Calu3 (cell line): Measurements from ENCODE around the gene EIF2B1. TPM values are rescaled to one million over a fixed set of nuclear protein-coding genes. Genes with fewer than 3 reads are reported as not detected.

Source experiments
- BruUV-seq: library from RNA; stranded (reverse); fragments of 400-500 nt; replicated peaks from 2 replicates; lab custom pipeline; 2021; lab: Mats Ljungman, UMichigan
- CTCF ChIA-PET: fragments of 300-600 bp; sonication (Branson Sonifier 250); formaldehyde crosslinking; loops from one replicate; lab custom pipeline; 2022; ENCODE audit warnings: antibody characterized with exemption; lab: Charles Lee
- DNase-seq: peaks from one replicate; pipeline ENCODE4 v3.0.0; 2022
- H3K27ac Mint-ChIP-seq: one replicate; pipeline ENCODE4 v1.8.0; 2022; ENCODE audit warnings: mixed read lengths; ENCODE audit not compliant: unreplicated experiment
- H3K27me3 Mint-ChIP-seq: one replicate; pipeline ENCODE4 v1.8.0; 2022; ENCODE audit warnings: mixed read lengths; ENCODE audit not compliant: unreplicated experiment
- H3K36me3 Mint-ChIP-seq: one replicate; pipeline ENCODE4 v1.8.0; 2022; ENCODE audit warnings: mild to moderate bottlenecking, moderate library complexity, mixed read lengths; ENCODE audit not compliant: insufficient read depth, unreplicated experiment
- H3K4me1 Mint-ChIP-seq: one replicate; pipeline ENCODE4 v1.8.0; 2022; ENCODE audit warnings: mild to moderate bottlenecking, low read depth, mixed read lengths; ENCODE audit not compliant: unreplicated experiment
- H3K4me3 Mint-ChIP-seq: one replicate; pipeline ENCODE4 v1.8.0; 2022; ENCODE audit warnings: mild to moderate bottlenecking, low read depth, moderate library complexity, mixed read lengths; ENCODE audit not compliant: unreplicated experiment
- H3K9me3 Mint-ChIP-seq: one replicate; pipeline ENCODE4 v1.8.0; 2022; ENCODE audit warnings: low read depth, mixed read lengths; ENCODE audit not compliant: unreplicated experiment
- intact Hi-C: fragments of 100-400 bp; cut with micrococcal nuclease; formaldehyde crosslinking; loops from one replicate; pipeline ENCODE4 v1.10.0; 2022; ENCODE audit not compliant: unreplicated experiment
- total RNA-seq: library from RNA; stranded (reverse); gene quantifications from 2 replicates; pipeline ENCODE4 v1.2.3, GENCODE V29; 2022
- TF ChIP-seq, protein P1 (sequence below): fragments of 200-600 bp; IDR thresholded peaks from one replicate; pipeline ENCODE4 v1.8.0; 2022; ENCODE audit warnings: antibody characterized with exemption; ENCODE audit not compliant: unreplicated experiment

Gene EIF2B1
- total RNA-seq, 1 experiment from 2014 or later: 57.0 TPM

DNA sequence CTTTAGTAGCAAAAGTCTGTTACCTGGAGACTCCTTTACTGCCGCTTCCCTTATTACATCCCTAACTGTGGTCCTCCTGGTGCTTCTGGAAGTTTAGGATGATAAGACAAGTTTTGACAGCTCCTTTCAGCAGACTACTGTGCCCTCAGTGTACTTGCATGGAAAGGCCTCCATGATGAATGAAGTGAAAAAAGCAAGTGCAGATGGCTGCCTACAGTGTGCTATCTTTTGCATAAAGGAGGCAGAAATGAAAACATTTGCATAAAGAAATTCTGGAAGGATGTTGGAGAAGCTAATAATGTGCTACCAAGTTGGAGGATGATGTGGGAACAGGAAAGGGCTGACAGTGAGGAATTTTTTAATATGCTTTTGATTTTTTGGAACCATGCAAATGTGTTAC is 42.0 kb upstream of the EIF2B1 start:
- H3K27me3 Mint-ChIP-seq: no peaks in the 10 kb centered on the region
- no peak overlapping the region for H3K4me3 Mint-ChIP-seq
- CTCF ChIA-PET: no interaction called here
- H3K27ac Mint-ChIP-seq: no peak overlapping the region
- peaks cover 9% of the 10 kb centered on the region for H3K36me3 Mint-ChIP-seq
- DNase-seq: no peak
- H3K4me1 Mint-ChIP-seq: peaks cover 9% of the 10 kb centered on the region
- H3K9me3 Mint-ChIP-seq: no peaks in the 10 kb centered on the region
- TF ChIP-seq, protein P1, sequence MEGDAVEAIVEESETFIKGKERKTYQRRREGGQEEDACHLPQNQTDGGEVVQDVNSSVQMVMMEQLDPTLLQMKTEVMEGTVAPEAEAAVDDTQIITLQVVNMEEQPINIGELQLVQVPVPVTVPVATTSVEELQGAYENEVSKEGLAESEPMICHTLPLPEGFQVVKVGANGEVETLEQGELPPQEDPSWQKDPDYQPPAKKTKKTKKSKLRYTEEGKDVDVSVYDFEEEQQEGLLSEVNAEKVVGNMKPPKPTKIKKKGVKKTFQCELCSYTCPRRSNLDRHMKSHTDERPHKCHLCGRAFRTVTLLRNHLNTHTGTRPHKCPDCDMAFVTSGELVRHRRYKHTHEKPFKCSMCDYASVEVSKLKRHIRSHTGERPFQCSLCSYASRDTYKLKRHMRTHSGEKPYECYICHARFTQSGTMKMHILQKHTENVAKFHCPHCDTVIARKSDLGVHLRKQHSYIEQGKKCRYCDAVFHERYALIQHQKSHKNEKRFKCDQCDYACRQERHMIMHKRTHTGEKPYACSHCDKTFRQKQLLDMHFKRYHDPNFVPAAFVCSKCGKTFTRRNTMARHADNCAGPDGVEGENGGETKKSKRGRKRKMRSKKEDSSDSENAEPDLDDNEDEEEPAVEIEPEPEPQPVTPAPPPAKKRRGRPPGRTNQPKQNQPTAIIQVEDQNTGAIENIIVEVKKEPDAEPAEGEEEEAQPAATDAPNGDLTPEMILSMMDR: no peak
- no TSS peak for BruUV-seq
- intact Hi-C loops: no loop called here

DNA sequence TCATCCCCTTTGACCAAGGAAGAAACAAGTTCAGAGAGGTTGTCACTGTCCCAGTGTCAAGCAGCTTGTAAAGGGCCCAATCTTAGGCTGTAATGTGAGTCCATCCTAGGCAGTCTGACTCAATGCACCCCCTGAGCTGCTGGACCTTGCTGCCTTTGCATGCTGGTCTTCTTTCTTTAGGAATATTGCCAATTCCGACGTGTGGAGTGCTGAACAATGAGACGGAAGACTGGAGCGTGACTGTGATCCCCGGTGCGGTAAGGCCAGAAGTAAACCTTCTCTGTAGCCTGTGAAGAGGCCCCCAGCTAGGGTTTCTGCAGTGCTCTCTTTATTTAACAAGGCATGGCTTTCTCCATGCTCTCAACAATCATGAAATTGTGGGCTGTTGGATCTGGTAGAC is 38.4 kb upstream of the EIF2B1 start:
- BruUV-seq: no TSS peak
- Mint-ChIP-seq H3K27ac (no peak overlapping the region), H3K4me3 (peak overlapping the region; percentile 81), H3K4me1 (peaks cover 9% of the 10 kb centered on the region), H3K36me3 (peaks cover 9% of the 10 kb centered on the region), H3K9me3 (no peaks in the 10 kb centered on the region), H3K27me3 (no peaks in the 10 kb centered on the region)
- intact Hi-C loops: no loop called here
- no peak for DNase-seq
- TF ChIP-seq, protein P1: no peak
- CTCF ChIA-PET: interaction anchor here (0.6 kb wide), 2 partner anchors 289 to 553 kb away, joined by 6 to 7 read pairs; no protein-coding TSS in a partner anchor

DNA sequence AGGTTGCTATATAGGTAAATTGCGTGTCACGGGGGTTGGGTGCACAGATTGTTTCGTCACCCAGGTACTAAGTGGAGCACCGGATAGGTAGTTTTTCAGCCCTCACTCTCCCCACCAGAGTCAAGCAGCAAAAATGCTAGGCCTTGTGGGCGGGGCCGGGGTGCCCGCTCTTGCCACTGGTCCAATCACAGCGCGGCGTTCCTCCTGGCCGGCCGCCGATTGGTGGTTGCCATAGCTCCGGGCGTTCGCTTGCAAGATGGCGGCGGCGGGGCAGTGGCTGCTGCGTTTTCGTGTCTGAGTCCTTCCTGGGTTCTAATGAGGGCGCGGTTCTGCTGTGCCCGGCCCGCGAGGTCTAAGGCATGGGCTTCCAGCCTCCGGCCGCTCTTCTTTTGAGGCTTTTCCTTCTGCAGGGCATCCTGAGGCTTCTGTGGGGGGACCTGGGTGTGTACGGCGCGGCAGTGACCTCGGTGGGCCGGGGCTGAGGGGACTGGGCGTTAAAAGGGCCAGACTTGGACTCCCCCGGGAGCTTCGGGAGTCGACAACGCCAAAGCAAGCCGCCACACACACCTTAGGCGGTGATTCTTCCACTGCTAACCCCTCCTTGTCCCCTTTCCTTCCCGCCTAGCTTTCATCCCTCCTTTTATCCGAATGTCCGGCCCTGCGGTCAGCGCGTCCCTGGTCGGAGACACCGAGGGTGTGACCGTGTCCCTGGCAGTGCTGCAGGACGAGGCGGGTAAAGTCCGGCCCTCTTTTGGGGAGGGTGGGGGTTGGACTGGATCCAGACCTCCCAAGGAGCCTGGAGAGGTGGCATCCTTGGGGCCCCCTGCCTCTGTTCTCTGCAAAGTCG is 37.6 kb upstream of the EIF2B1 start, which contains the start of gene TCTN2:
Gene TCTN2 (plus strand): TSS at position 232 of the 847 bp plus-strand sequence. CDS start 128 bp downstream, at position 360.
- Mint-ChIP-seq H3K27me3 (no peaks in the 10 kb centered on the region), H3K4me3 (peak within 1 kb of the TSS; percentile 81), H3K36me3 (peaks cover 9% of the 10 kb centered on the region), H3K27ac (no peak within 1 kb of the TSS), H3K9me3 (no peaks in the 10 kb centered on the region), H3K4me1 (peaks cover 9% of the 10 kb centered on the region)
- peak; percentile 97 for DNase-seq
- CTCF ChIA-PET: interaction anchor here (0.6 kb wide), 2 partner anchors 306 to 552 kb away, joined by 3 to 7 read pairs; no protein-coding TSS in a partner anchor
- BruUV-seq: TSS peak; percentile 38
- TF ChIP-seq, protein P1: no peak
- intact Hi-C loops: no loop called here

DNA sequence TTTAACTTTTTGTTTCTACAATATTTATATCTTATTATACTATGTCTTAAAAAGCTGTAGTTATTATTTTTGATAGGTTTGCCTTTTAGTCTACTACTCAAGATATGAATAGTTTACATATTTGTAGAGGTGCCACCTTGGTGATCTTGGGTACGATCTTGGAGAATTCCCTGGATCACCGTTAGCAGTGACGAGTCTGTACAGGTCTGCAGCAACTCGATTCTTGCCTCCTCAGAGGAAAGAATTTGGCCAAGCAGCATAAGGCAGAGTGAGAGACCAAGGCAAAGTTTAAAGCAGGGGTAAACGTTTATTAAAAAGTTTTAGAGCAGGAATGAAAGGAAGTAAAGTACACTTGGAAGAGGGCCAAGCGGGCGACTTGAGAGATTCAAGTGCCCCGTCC is 34.3 kb upstream of the EIF2B1 start:
- intact Hi-C loops: no loop called here
- H3K36me3 Mint-ChIP-seq: peaks cover 22% of the 10 kb centered on the region
- CTCF ChIA-PET: no interaction called here
- no peak overlapping the region for H3K27ac Mint-ChIP-seq
- TF ChIP-seq, protein P1: no peak
- H3K4me3 Mint-ChIP-seq: no peak overlapping the region
- BruUV-seq: no TSS peak
- H3K27me3 Mint-ChIP-seq: no peaks in the 10 kb centered on the region
- no peak for DNase-seq
- no peaks in the 10 kb centered on the region for H3K9me3 Mint-ChIP-seq
- peaks cover 9% of the 10 kb centered on the region for H3K4me1 Mint-ChIP-seq
